HEK293T (cell line): ENCODE data around the gene C16orf96.

Experiments used
- CTCF ChIA-PET: fragments of 350-600 bp; formaldehyde crosslinking; extraction: SDS; loops from one replicate; lab custom pipeline; 2021; ENCODE audit warnings: antibody characterized with exemption, inconsistent platforms; lab: Yijun Ruan, JAX
- POLR2A ChIA-PET: fragments of 350-600 bp; formaldehyde crosslinking; extraction: SDS; loops from one replicate; lab custom pipeline; 2020; ENCODE audit warnings: antibody characterized with exemption, inconsistent platforms; lab: Yijun Ruan, JAX
- DNase-seq: peaks from one replicate; pipeline ENCODE4 v3.0.0; 2012; ENCODE audit warnings: mixed read lengths; ENCODE audit errors: extremely low spot score
- ARNT ChIP-seq: fragments of 450-650 bp; IDR thresholded peaks from 2 replicates; pipeline ENCODE4 v1.6.1; 2017; ENCODE audit warnings: mild to moderate bottlenecking
- BHLHE40 ChIP-seq: fragments of 450-650 bp; IDR thresholded peaks from 2 replicates; pipeline ENCODE4 v1.6.1; 2016; ENCODE audit warnings: mild to moderate bottlenecking, moderate library complexity, borderline replicate concordance
- CTBP1 ChIP-seq: fragments of 450-650 bp; IDR thresholded peaks from 2 replicates; pipeline ENCODE4 v1.6.1; 2016; ENCODE audit warnings: borderline replicate concordance
- ELF4 ChIP-seq: fragments of 450-650 bp; IDR thresholded peaks from 2 replicates; pipeline ENCODE4 v1.6.1; 2017; ENCODE audit warnings: antibody characterized with exemption
- FOXA1 ChIP-seq: fragments of 450-650 bp; IDR thresholded peaks from 2 replicates; pipeline ENCODE4 v1.6.1; 2016; ENCODE audit warnings: mild to moderate bottlenecking
- FOXK2 ChIP-seq: fragments of 450-650 bp; IDR thresholded peaks from 2 replicates; pipeline ENCODE4 v1.6.1; 2016; ENCODE audit warnings: mild to moderate bottlenecking
- HDGF ChIP-seq: fragments of 450-650 bp; IDR thresholded peaks from 2 replicates; pipeline ENCODE4 v1.6.1; 2017; ENCODE audit warnings: antibody characterized with exemption, borderline replicate concordance
- L3MBTL2 ChIP-seq: fragments of 450-650 bp; conservative IDR thresholded peaks from 2 replicates; pipeline ENCODE4 v1.6.1; 2016; ENCODE audit warnings: mild to moderate bottlenecking
- LEF1 ChIP-seq: fragments of 450-650 bp; IDR thresholded peaks from 2 replicates; pipeline ENCODE4 v1.6.1; 2017; ENCODE audit warnings: mild to moderate bottlenecking, borderline replicate concordance
- PKNOX1 ChIP-seq: fragments of 450-650 bp; IDR thresholded peaks from 2 replicates; pipeline ENCODE4 v1.6.1; 2016
- SP1 ChIP-seq: fragments of 450-650 bp; IDR thresholded peaks from 2 replicates; pipeline ENCODE4 v1.6.1; 2017
- SUZ12 ChIP-seq: fragments of 450-650 bp; IDR thresholded peaks from 2 replicates; pipeline ENCODE4 v1.6.1; 2016; ENCODE audit warnings: mild to moderate bottlenecking
- TARDBP ChIP-seq: fragments of 450-650 bp; IDR thresholded peaks from 2 replicates; pipeline ENCODE4 v1.6.1; 2016
- ZNF384 ChIP-seq: fragments of 450-650 bp; IDR thresholded peaks from 2 replicates; pipeline ENCODE4 v1.6.1; 2016

C16orf96 gene

GRCh38 chr16:4612474-4612931 lies 56.4 kb downstream of the C16orf96 start:
- no peak for DNase-seq
- TF ChIP-seq ARNT = no peak
- ChIA-PET CTCF (interaction anchor here (0.7 kb wide), 2 partner anchors 18 to 94 kb away, joined by 3 to 6 read pairs; no protein-coding TSS in a partner anchor), POLR2A (no interaction called here)

GRCh38 chr16:4612977-4613635 lies 57.0 kb downstream of the C16orf96 start:
- no peak for DNase-seq
- ChIA-PET CTCF (no interaction called here), POLR2A (interaction anchor here (0.8 to 1.3 kb wide), 2 partner anchors 11 to 20 kb away, joined by 3 read pairs; partner anchors contain the start of gene MGRN1)
- no peak for TF ChIP-seq ZNF384
- no peak for TF ChIP-seq ELF4

- POLR2A ChIA-PET = interaction anchor here (0.8 to 1.3 kb wide), 2 partner anchors 10 to 21 kb away, joined by 3 read pairs; partner anchors contain the start of gene MGRN1
- peak; percentile 43 for DNase-seq
- CTCF ChIA-PET = no interaction called here
- peak; percentile 41; the same call in 1 of the 2 replicates for TF ChIP-seq L3MBTL2
- TF ChIP-seq ARNT = no peak
Observed at GRCh38 chr16:4613636-4614570, 57.8 kb downstream of the C16orf96 start.

- TF ChIP-seq SUZ12 (no peak), ELF4 (peak; percentile 35; the same call in 1 of the 2 replicates)
- peak; percentile 71 for DNase-seq
- ChIA-PET POLR2A (interaction anchor here (1.2 to 1.6 kb wide), 2 partner anchors 18 to 154 kb away, joined by 4 to 5 read pairs; no protein-coding TSS in a partner anchor), CTCF (no interaction called here)
Observed at GRCh38 chr16:4614571-4615383, 58.6 kb downstream of the C16orf96 start, which contains the start of gene UBALD1. TSS of gene UBALD1 (minus strand) at chr16:4614888. CDS start at chr16:4614797, 91 bp downstream.

- CTCF ChIA-PET = no interaction called here
- DNase-seq = no peak
- POLR2A ChIA-PET = interaction anchor here (0.6 to 2.6 kb wide), 6 partner anchors 10 to 153 kb away, joined by 3 to 21 read pairs (median 5); partner anchors contain the start of genes ANKS3, DNAAF8 and MGRN1
- TF ChIP-seq SP1 = no peak
- TF ChIP-seq TARDBP = no peak
- no peak for TF ChIP-seq FOXK2
- TF ChIP-seq SUZ12 = no peak
- TF ChIP-seq L3MBTL2 = no peak
- no peak for TF ChIP-seq BHLHE40
- no peak for TF ChIP-seq ZNF384
- TF ChIP-seq CTBP1 = no peak
- no peak for TF ChIP-seq ELF4
- TF ChIP-seq LEF1 = no peak
- TF ChIP-seq FOXA1 = no peak
- no peak for TF ChIP-seq ARNT
- TF ChIP-seq HDGF = no peak
Observed at GRCh38 chr16:4615384-4616046, 59.4 kb downstream of the C16orf96 start.

GRCh38 chr16:4616047-4616811 lies 60.1 kb downstream of the C16orf96 start:
- POLR2A ChIA-PET = interaction anchor here (0.6 to 2.6 kb wide), 11 partner anchors 8 to 153 kb away, joined by 3 to 21 read pairs (median 4); partner anchors contain the start of genes ANKS3, DNAAF8 and MGRN1
- peak; percentile 94 for DNase-seq
- CTCF ChIA-PET = interaction anchor here (0.6 to 0.8 kb wide), 3 partner anchors 110 to 483 kb away, joined by 3 read pairs; partner anchors contain the start of gene DNAJA3
- TF ChIP-seq PKNOX1 (peak; percentile 96), HDGF (no peak), ELF4 (peak; percentile 6; the same call in 1 of the 2 replicates), L3MBTL2 (peak; percentile 69)
